ENCODE results near the gene EPM2AIP1. TPM values are rescaled to one million over a fixed set of nuclear protein-coding genes. Genes with fewer than 3 reads are reported as not detected.
"Not testable (repeated sequence)": the region's sequence is repeated elsewhere in the genome, so short reads cannot be mapped to it uniquely, and the experiment has no call there.

Gene EPM2AIP1
- total RNA-seq, 1 experiment from 2014 or later = 2.8 TPM

- Histone ChIP-seq H3K27me3 (no peaks in the 10 kb centered on the region), H3K9me3 (no peaks in the 10 kb centered on the region), H3K4me3 (no peak overlapping the region), H3K36me3 (no peaks in the 10 kb centered on the region)
- DNase-seq = no peak
Observed at GRCh38 chr3:36964817-36965216, 28.1 kb downstream of the EPM2AIP1 start.

GRCh38 chr3:36964331-36964730 is 28.6 kb downstream of the EPM2AIP1 start:
- H3K9me3 ChIP-seq = no peaks in the 10 kb centered on the region
- H3K27me3 ChIP-seq = no peaks in the 10 kb centered on the region
- no peak overlapping the region for H3K4me3 ChIP-seq

GRCh38 chr3:36963008-36963407 is 29.9 kb downstream of the EPM2AIP1 start:
- not testable (repeated sequence) for DNase-seq, H3K9me3 ChIP-seq, H3K4me3 ChIP-seq, H3K27me3 ChIP-seq, H3K36me3 ChIP-seq

More at GRCh38 chr3:36964331-36964730, 28.6 kb downstream of the EPM2AIP1 start:
- DNase-seq = no peak
- H3K36me3 ChIP-seq = no peaks in the 10 kb centered on the region

- Histone ChIP-seq H3K36me3 (no peaks in the 10 kb centered on the region), H3K4me3 (no peak overlapping the region), H3K27me3 (no peaks in the 10 kb centered on the region), H3K9me3 (no peaks in the 10 kb centered on the region)
- DNase-seq = no peak
Observed at GRCh38 chr3:36960502-36960901, 32.4 kb downstream of the EPM2AIP1 start.

GRCh38 chr3:36959821-36960220 is 33.1 kb downstream of the EPM2AIP1 start:
- no peak overlapping the region for H3K4me3 ChIP-seq
- peak; percentile 3 for DNase-seq
- no peaks in the 10 kb centered on the region for H3K9me3 ChIP-seq
- no peaks in the 10 kb centered on the region for H3K27me3 ChIP-seq
- no peaks in the 10 kb centered on the region for H3K36me3 ChIP-seq

GRCh38 chr3:36957862-36958686 is 34.9 kb downstream of the EPM2AIP1 start:
- Histone ChIP-seq H3K36me3 (no peaks in the 10 kb centered on the region), H3K9me3 (no peaks in the 10 kb centered on the region), H3K27me3 (no peaks in the 10 kb centered on the region), H3K4me3 (no peak overlapping the region)
- DNase-seq = no peak

- no peaks in the 10 kb centered on the region for H3K36me3 ChIP-seq
- no peak overlapping the region for H3K4me3 ChIP-seq
- H3K27me3 ChIP-seq = no peaks in the 10 kb centered on the region
- no peak for DNase-seq
- H3K9me3 ChIP-seq = no peaks in the 10 kb centered on the region
Observed at GRCh38 chr3:36957063-36957462, 35.9 kb downstream of the EPM2AIP1 start.

GRCh38 chr3:36956155-36956554 is 36.8 kb downstream of the EPM2AIP1 start:
- no peaks in the 10 kb centered on the region for H3K36me3 ChIP-seq
- DNase-seq = no peak
- no peaks in the 10 kb centered on the region for H3K9me3 ChIP-seq
- no peak overlapping the region for H3K4me3 ChIP-seq
- H3K27me3 ChIP-seq = no peaks in the 10 kb centered on the region

GRCh38 chr3:36954452-36955134 is 38.3 kb downstream of the EPM2AIP1 start:
- Histone ChIP-seq H3K4me3 (no peak overlapping the region), H3K36me3 (no peaks in the 10 kb centered on the region), H3K27me3 (no peaks in the 10 kb centered on the region), H3K9me3 (no peaks in the 10 kb centered on the region)
- DNase-seq = no peak

- DNase-seq, H3K36me3 ChIP-seq, H3K27me3 ChIP-seq, H3K9me3 ChIP-seq, H3K4me3 ChIP-seq: not testable (repeated sequence)
Observed at GRCh38 chr3:36947814-36948213, 45.1 kb downstream of the EPM2AIP1 start.

- Histone ChIP-seq H3K36me3 (no peaks in the 10 kb centered on the region), H3K9me3 (no peaks in the 10 kb centered on the region), H3K4me3 (no peak overlapping the region), H3K27me3 (no peaks in the 10 kb centered on the region)
- no peak for DNase-seq
Observed at GRCh38 chr3:36945333-36945980, 47.5 kb downstream of the EPM2AIP1 start.

- Histone ChIP-seq H3K9me3 (no peaks in the 10 kb centered on the region), H3K4me3 (peak within 1 kb of the TSS; percentile 17; the same call in 1 of the 2 replicates), H3K36me3 (no peaks in the 10 kb centered on the region), H3K27me3 (no peaks in the 10 kb centered on the region)
- peak; percentile 1 for DNase-seq
Observed at GRCh38 chr3:36944641-36945270, 48.2 kb downstream of the EPM2AIP1 start, which contains the start of gene TRANK1. TRANK1 (minus strand) TSS chr3:36945054; CDS start chr3:36944809, 245 bp downstream.

GRCh38 chr3:36944012-36944640 is 48.8 kb downstream of the EPM2AIP1 start:
- H3K4me3 ChIP-seq = peak overlapping the region; percentile 17; the same call in 1 of the 2 replicates
- H3K27me3 ChIP-seq = no peaks in the 10 kb centered on the region
- H3K36me3 ChIP-seq = no peaks in the 10 kb centered on the region
- DNase-seq = peak; percentile 19
- no peaks in the 10 kb centered on the region for H3K9me3 ChIP-seq

GRCh38 chr3:36943601-36944000 is 49.3 kb downstream of the EPM2AIP1 start:
- Histone ChIP-seq H3K9me3 (no peaks in the 10 kb centered on the region), H3K36me3 (no peaks in the 10 kb centered on the region), H3K4me3 (no peak overlapping the region), H3K27me3 (no peaks in the 10 kb centered on the region)
- no peak for DNase-seq

- no peaks in the 10 kb centered on the region for H3K36me3 ChIP-seq
- no peak for DNase-seq
- no peaks in the 10 kb centered on the region for H3K9me3 ChIP-seq
- no peak overlapping the region for H3K4me3 ChIP-seq
- H3K27me3 ChIP-seq = no peaks in the 10 kb centered on the region
Observed at GRCh38 chr3:36942638-36943248, 50.2 kb downstream of the EPM2AIP1 start.

GRCh38 chr3:36941658-36942057 is 51.3 kb downstream of the EPM2AIP1 start:
- Histone ChIP-seq H3K9me3 (no peaks in the 10 kb centered on the region), H3K36me3 (no peaks in the 10 kb centered on the region), H3K27me3 (no peaks in the 10 kb centered on the region), H3K4me3 (no peak overlapping the region)
- DNase-seq = peak; percentile 4
